Gastrocnemius medialis (tissue), 4 donors: ENCODE measurements around the gene CISD1. TPM values are rescaled to one million over a fixed set of nuclear protein-coding genes. Genes with fewer than 3 reads are reported as not detected.

Experiments
- ATAC-seq, 2 donors: fragments of 150-250 bp; one replicate each; pipeline ENCODE4 v1.9.1; 2016
- DNase-seq, 2 donors: peaks; one replicate each; pipeline ENCODE4 v3.0.0-alpha.2; 2019
- H3K27ac ChIP-seq, 4 donors: fragments of 200-600 bp; sonication (generic); 1 replicate in 1 of 4; 2 replicates in 3 of 4; pipeline ENCODE4 v1.5.1; 2016 to 2018; ENCODE audit warnings: mild to moderate bottlenecking in 2 of 4, moderate library complexity in 1 of 4
- H3K27me3 ChIP-seq, 3 donors: fragments of 200-600 bp; sonication (generic) in 2 of 3; 1 replicate in 1 of 3; 2 replicates in 2 of 3; pipeline versions ENCODE4 v1.5.1 to v1.6.0; 2016 to 2019; ENCODE audit warnings: mild to moderate bottlenecking in 1 of 3, moderate library complexity in 1 of 3
- H3K36me3 ChIP-seq, 2 donors: fragments of 200-600 bp; sonication (generic) in 1 of 2; one replicate each; pipeline ENCODE4 v1.5.1; 2017 to 2018
- H3K4me1 ChIP-seq, 2 donors: fragments of 200-600 bp; sonication (generic) in 1 of 2; one replicate each; pipeline ENCODE4 v1.5.1; 2016 to 2017; ENCODE audit warnings: mild to moderate bottlenecking in 2 of 2
- H3K4me3 ChIP-seq, 4 donors: fragments of 200-600 bp; sonication (generic) in 3 of 4; 1 replicate in 1 of 4; 2 replicates in 3 of 4; pipeline ENCODE4 v1.5.1; 2016 to 2019; ENCODE audit warnings: mild to moderate bottlenecking in 2 of 4
- H3K9me3 ChIP-seq, 3 donors: fragments of 200-600 bp; sonication (generic) in 2 of 3; 1 replicate in 1 of 3; 2 replicates in 2 of 3; pipeline ENCODE4 v1.5.1; 2016 to 2019
- POLR2A ChIP-seq, 2 donors: fragments of 450-650 bp; IDR thresholded peaks; one replicate each; pipeline ENCODE4 v1.6.1; 2017; ENCODE audit warnings: antibody characterized with exemption in 2 of 2, mild to moderate bottlenecking in 2 of 2, moderate library complexity in 2 of 2
- in situ Hi-C, 4 donors: fragments of 200-750 bp; cut with MboI; loops; one replicate each; pipeline versions ENCODE4 v1.15.0 to v1.8.0; 2017; ENCODE audit warnings: low sequenced_read_pairs in 4 of 4
- intact Hi-C: fragments of 100-400 bp; cut with DNase I; formaldehyde crosslinking; loops from one replicate; pipeline ENCODE4 v1.15.1; 2023; ENCODE audit warnings: low total_unique reads
- total RNA-seq, 4 donors: library from RNA; depleted of rRNA; stranded (reverse); fragments of >200 nt; gene quantifications; one replicate each; pipeline versions ENCODE4 v1.1.0 to v1.2.3, GENCODE V29; 2016
- TF ChIP-seq, protein P1 (sequence below), 5 experiments: fragments of 450-650 bp in 3 of 5; fragments of 200-600 bp in 2 of 5; sonication (generic) in 2 of 5; IDR thresholded peaks in 4 of 5; conservative IDR thresholded peaks in 1 of 5; 1 replicate in 4 of 5; 2 replicates in 1 of 5; pipeline ENCODE4 v1.5.1; 2016 to 2019; ENCODE audit warnings: antibody characterized with exemption in 5 of 5, mild to moderate bottlenecking in 3 of 5, moderate library complexity in 3 of 5

The CISD1 gene
- total RNA-seq, 4 donors from 2014 or later: 54.4 to 90.2 (median 71.1) TPM

DNA sequence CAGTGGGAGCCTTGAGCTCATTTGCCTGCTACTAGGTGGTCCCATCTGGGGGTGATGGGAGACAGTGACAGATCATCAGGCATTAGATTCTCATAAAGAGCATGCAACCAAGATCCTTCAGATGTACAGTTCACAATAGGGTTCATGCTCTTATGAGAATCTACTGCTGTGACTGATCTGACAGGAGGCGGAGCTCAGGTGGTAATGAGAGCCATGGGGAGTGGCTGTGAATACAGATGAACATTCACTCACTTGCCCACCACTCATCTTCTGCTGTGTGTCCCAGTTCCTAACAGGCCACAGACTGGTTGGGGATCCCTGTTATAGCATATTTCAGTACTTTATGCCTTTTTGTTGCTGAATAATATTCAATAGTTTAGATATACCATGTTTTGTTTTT, 59.3 kb downstream of the CISD1 start:
- H3K27me3 ChIP-seq: peaks cover 0 to 2% (median 0%) of the 10 kb centered on the region in 3 donors
- H3K27ac ChIP-seq: no peak overlapping the region
- no peak for TF ChIP-seq POLR2A (IDR thresholded peaks at IDR 0.05)
- TF ChIP-seq, protein P1, sequence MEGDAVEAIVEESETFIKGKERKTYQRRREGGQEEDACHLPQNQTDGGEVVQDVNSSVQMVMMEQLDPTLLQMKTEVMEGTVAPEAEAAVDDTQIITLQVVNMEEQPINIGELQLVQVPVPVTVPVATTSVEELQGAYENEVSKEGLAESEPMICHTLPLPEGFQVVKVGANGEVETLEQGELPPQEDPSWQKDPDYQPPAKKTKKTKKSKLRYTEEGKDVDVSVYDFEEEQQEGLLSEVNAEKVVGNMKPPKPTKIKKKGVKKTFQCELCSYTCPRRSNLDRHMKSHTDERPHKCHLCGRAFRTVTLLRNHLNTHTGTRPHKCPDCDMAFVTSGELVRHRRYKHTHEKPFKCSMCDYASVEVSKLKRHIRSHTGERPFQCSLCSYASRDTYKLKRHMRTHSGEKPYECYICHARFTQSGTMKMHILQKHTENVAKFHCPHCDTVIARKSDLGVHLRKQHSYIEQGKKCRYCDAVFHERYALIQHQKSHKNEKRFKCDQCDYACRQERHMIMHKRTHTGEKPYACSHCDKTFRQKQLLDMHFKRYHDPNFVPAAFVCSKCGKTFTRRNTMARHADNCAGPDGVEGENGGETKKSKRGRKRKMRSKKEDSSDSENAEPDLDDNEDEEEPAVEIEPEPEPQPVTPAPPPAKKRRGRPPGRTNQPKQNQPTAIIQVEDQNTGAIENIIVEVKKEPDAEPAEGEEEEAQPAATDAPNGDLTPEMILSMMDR (IDR thresholded peaks at IDR 0.05 in 4 of 5, conservative IDR thresholded peaks at IDR 0.05 in 1 of 5): no peak
- H3K36me3 ChIP-seq: no peaks in the 10 kb centered on the region
- in situ Hi-C loops: loop anchor here in 2 of 4 donors (10.0 kb wide), 2 partner anchors 47 to 57 kb away; partner anchors contain the start of gene TFAM (in 1 of the 2)
- no peaks in the 10 kb centered on the region for H3K4me1 ChIP-seq
- ATAC-seq (no peak), DNase-seq (no peak)
- H3K4me3 ChIP-seq: no peak overlapping the region
- no peaks in the 10 kb centered on the region for H3K9me3 ChIP-seq
- intact Hi-C loops: no loop called here

DNA sequence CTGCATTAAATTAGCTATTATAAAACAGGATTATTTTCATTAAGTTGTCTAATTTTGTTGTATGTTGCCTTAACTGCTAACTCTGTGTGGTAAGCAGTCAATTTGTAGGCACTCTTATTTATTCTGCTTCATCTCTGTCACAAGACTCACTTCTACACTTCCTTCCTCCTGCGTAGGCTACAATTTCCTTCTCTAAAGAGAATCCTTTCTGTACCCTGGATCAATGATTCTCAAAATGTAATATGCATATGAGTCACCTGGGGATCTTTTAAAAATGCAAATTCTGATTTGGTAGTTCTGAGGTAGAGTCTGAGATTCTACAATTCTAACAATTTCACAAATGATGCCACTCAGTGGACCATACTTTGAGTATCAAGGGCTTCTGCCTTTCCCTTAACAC, 61.5 kb downstream of the CISD1 start:
- peaks cover 0 to 6% of the 10 kb centered on the region in 2 donors for H3K4me1 ChIP-seq
- ATAC-seq: no peak
- no peak overlapping the region for H3K27ac ChIP-seq
- in situ Hi-C loops: no loop called here
- no peak for DNase-seq
- peaks cover 0 to 2% (median 0%) of the 10 kb centered on the region in 3 donors for H3K27me3 ChIP-seq
- no peaks in the 10 kb centered on the region for H3K9me3 ChIP-seq
- intact Hi-C loops: no loop called here
- no peak overlapping the region for H3K4me3 ChIP-seq
- H3K36me3 ChIP-seq: no peaks in the 10 kb centered on the region
- no peak for TF ChIP-seq POLR2A (IDR thresholded peaks at IDR 0.05)
- TF ChIP-seq, protein P1 (IDR thresholded peaks at IDR 0.05 in 4 of 5, conservative IDR thresholded peaks at IDR 0.05 in 1 of 5): no peak

DNA sequence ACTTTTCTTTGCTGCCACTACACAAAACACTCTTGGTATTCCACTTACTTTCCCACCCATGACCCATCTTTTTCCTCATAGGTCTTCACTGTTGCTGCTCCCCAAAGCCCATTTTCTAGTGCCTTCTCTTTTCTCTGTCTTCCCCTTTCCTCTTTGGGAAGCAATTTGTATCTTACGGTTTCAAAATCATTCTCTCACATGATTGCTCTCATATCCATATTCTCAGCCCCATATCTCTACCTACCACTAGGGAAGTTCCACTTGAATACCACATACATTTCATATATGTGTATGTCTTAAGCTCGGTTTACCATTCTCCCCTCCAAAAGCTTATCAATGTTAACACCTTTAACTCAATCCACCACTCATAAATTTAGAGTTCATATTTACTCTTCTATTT, 62.7 kb downstream of the CISD1 start:
- Histone ChIP-seq H3K4me3 (no peak overlapping the region), H3K27me3 (peaks cover 0 to 2% (median 0%) of the 10 kb centered on the region in 3 donors), H3K27ac (no peak overlapping the region), H3K36me3 (no peaks in the 10 kb centered on the region), H3K9me3 (no peaks in the 10 kb centered on the region), H3K4me1 (peaks cover 0 to 9% of the 10 kb centered on the region in 2 donors)
- DNase-seq (no peak), ATAC-seq (no peak)
- TF ChIP-seq, protein P1 (IDR thresholded peaks at IDR 0.05 in 4 of 5, conservative IDR thresholded peaks at IDR 0.05 in 1 of 5): no peak
- no peak for TF ChIP-seq POLR2A (IDR thresholded peaks at IDR 0.05)
- in situ Hi-C loops: no loop called here
- intact Hi-C loops: no loop called here

DNA sequence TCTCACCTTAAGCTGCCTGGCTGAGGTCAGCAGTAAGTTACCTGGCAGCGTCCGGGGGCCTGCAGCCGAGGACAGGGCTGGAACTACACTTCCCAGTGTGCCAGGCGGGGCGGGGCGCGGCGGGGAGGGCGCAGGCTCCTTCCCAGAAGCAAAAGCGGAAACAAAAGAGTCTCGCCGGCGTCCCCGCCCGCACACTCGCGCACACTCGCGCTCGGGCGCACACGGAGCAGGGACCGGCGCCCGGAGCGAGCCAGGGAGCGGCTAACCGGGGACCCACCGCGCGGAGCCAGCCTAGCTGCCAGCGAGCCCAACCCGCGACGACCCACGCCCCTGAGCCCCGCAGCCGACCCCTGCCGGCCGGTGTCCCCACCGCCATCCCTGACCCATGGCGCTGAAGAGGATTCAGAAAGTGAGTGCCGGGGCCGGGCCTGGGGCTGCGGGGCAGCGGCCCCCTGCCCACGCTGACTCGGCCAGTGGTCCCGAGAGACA, 65.9 kb downstream of the CISD1 start, which contains the start of gene UBE2D1:
UBE2D1 (plus strand) TSS at position 190 of the 489 bp plus-strand sequence; CDS start at position 386, 196 bp downstream.
- in situ Hi-C loops (no loop called here), intact Hi-C loops (loop anchor here (1.0 to 5.0 kb wide), 5 partner anchors 26 to 1572 kb away; partner anchors contain the start of genes BICC1, CCDC6, CISD1 and TFAM)
- Histone ChIP-seq H3K27ac (peak within 1 kb of the TSS; percentile 96 to 100 (median 98)), H3K36me3 (no peaks in the 10 kb centered on the region), H3K4me3 (peak within 1 kb of the TSS; percentile 78 to 98 (median 92)), H3K9me3 (no peaks in the 10 kb centered on the region), H3K4me1 (peaks cover 19 to 34% of the 10 kb centered on the region in 2 donors), H3K27me3 (no peaks in the 10 kb centered on the region)
- TF ChIP-seq, protein P1 (IDR thresholded peaks at IDR 0.05 in 4 of 5, conservative IDR thresholded peaks at IDR 0.05 in 1 of 5): peak in 4 of 5 experiments; percentile 14 to 53 (median 26)
- peak; percentile 98 for TF ChIP-seq POLR2A (IDR thresholded peaks at IDR 0.05)
- DNase-seq (peak; percentile 90), ATAC-seq (peak; percentile 63 to 78)
